HG03575 (cell line): ENCODE results near the gene DHX34.
"Not testable (repeated sequence)": the region's sequence is repeated elsewhere in the genome, so short reads cannot be mapped to it uniquely, and the experiment has no call there.

ENCODE experiments used
- ATAC-seq: cut with Tn5 transposase; IDR thresholded peaks from one replicate; pipeline ENCODE4 v1.9.1; 2021; ENCODE audit not compliant: unreplicated experiment, insufficient number of reproducible peaks, low FRiP score; ENCODE audit errors: extremely low read depth

DHX34 gene

GRCh38 chr19:47348819-47349795 is at the start of gene DHX34:
Gene DHX34, plus strand, starts transcription at chr19:47349315. Its CDS starts 3,716 bp downstream, at chr19:47353031.
- ATAC-seq = no peak

GRCh38 chr19:47300867-47301266 is 48.2 kb upstream of the DHX34 start:
- not testable (repeated sequence) for ATAC-seq

- ATAC-seq = no peak
These were observed 46.9 kb upstream of the DHX34 start for GRCh38 chr19:47302249-47302648.

GRCh38 chr19:47303966-47304365 is 45.1 kb upstream of the DHX34 start:
- no peak for ATAC-seq

- ATAC-seq = no peak
These were observed 43.8 kb upstream of the DHX34 start for GRCh38 chr19:47305309-47305751.

GRCh38 chr19:47306303-47306702 is 42.8 kb upstream of the DHX34 start:
- ATAC-seq = no peak

- ATAC-seq = no peak
These were observed 40.1 kb upstream of the DHX34 start for GRCh38 chr19:47309038-47309437.

- ATAC-seq = no peak
These were observed 39.5 kb upstream of the DHX34 start, which contains the start of gene C5AR1 for GRCh38 chr19:47309608-47310007. Gene C5AR1, plus strand, starts transcription at chr19:47309861. Its CDS starts 35 bp downstream, at chr19:47309896.

GRCh38 chr19:47310323-47310722 is 38.8 kb upstream of the DHX34 start:
- no peak for ATAC-seq

GRCh38 chr19:47310819-47311218 is 38.3 kb upstream of the DHX34 start:
- no peak for ATAC-seq

- no peak for ATAC-seq
These were observed 36.6 kb upstream of the DHX34 start for GRCh38 chr19:47312366-47313006.

- ATAC-seq = no peak
These were observed 35.3 kb upstream of the DHX34 start for GRCh38 chr19:47313754-47314295.

- no peak for ATAC-seq
These were observed 33.8 kb upstream of the DHX34 start for GRCh38 chr19:47315125-47315821.

- ATAC-seq = no peak
These were observed 32.6 kb upstream of the DHX34 start for GRCh38 chr19:47316513-47316912.

GRCh38 chr19:47319923-47320871 is 28.9 kb upstream of the DHX34 start:
- no peak for ATAC-seq

- ATAC-seq = no peak
These were observed 27.5 kb upstream of the DHX34 start for GRCh38 chr19:47321630-47322029.

GRCh38 chr19:47322058-47322457 is 27.1 kb upstream of the DHX34 start:
- no peak for ATAC-seq

GRCh38 chr19:47323409-47323808 is 25.7 kb upstream of the DHX34 start:
- no peak for ATAC-seq
